Mucosa of gallbladder (tissue), 1 donor: ENCODE data around the gene IGSF3. TPM values are rescaled to one million over a fixed set of nuclear protein-coding genes. Genes with fewer than 3 reads are reported as not detected.
"Not testable (repeated sequence)": the region's sequence is repeated elsewhere in the genome, so short reads cannot be mapped to it uniquely, and the experiment has no call there.

Source experiments
- DNase-seq: peaks from one replicate; pipeline ENCODE4 v3.0.0-alpha.2; 2020; ENCODE audit warnings: low spot score
- total RNA-seq: library from RNA; stranded (reverse); gene quantifications from one replicate; pipeline ENCODE4 v1.2.1, GENCODE V29; 2021
- donor health status: DM: no; HTN: no; CAD: no.

The IGSF3 gene
- total RNA-seq, 1 donor from 2014 or later, result 21.6 TPM

GRCh38 chr1:116631554-116631953, 36.0 kb downstream of the IGSF3 start:
- DNase-seq, result peak; percentile 58

- not testable (repeated sequence) for DNase-seq
These were observed 37.5 kb downstream of the IGSF3 start for GRCh38 chr1:116630057-116630456.

GRCh38 chr1:116629441-116629840, 38.1 kb downstream of the IGSF3 start:
- DNase-seq, result not testable (repeated sequence)

GRCh38 chr1:116628448-116628847, 39.1 kb downstream of the IGSF3 start:
- DNase-seq, result no peak

- not testable (repeated sequence) for DNase-seq
These were observed 40.2 kb downstream of the IGSF3 start for GRCh38 chr1:116627357-116627756.

- DNase-seq, result not testable (repeated sequence)
These were observed 40.6 kb downstream of the IGSF3 start for GRCh38 chr1:116626915-116627314.

- not testable (repeated sequence) for DNase-seq
These were observed 42.4 kb downstream of the IGSF3 start for GRCh38 chr1:116625155-116625554.

- DNase-seq, result no peak
These were observed 43.5 kb downstream of the IGSF3 start for GRCh38 chr1:116624040-116624439.

GRCh38 chr1:116622496-116622895, 45.0 kb downstream of the IGSF3 start:
- not testable (repeated sequence) for DNase-seq

GRCh38 chr1:116621756-116622155, 45.8 kb downstream of the IGSF3 start:
- DNase-seq, result not testable (repeated sequence)

GRCh38 chr1:116620392-116620791, 47.1 kb downstream of the IGSF3 start:
- DNase-seq, result not testable (repeated sequence)

- peak; percentile 62 for DNase-seq
These were observed 48.4 kb downstream of the IGSF3 start for GRCh38 chr1:116619106-116619505.

GRCh38 chr1:116617808-116618207, 49.7 kb downstream of the IGSF3 start:
- not testable (repeated sequence) for DNase-seq

GRCh38 chr1:116613825-116614224, 53.7 kb downstream of the IGSF3 start:
- not testable (repeated sequence) for DNase-seq

- DNase-seq, result not testable (repeated sequence)
These were observed 57.6 kb downstream of the IGSF3 start for GRCh38 chr1:116609801-116610371.

GRCh38 chr1:116608841-116609240, 58.7 kb downstream of the IGSF3 start:
- not testable (repeated sequence) for DNase-seq

- not testable (repeated sequence) for DNase-seq
These were observed 59.4 kb downstream of the IGSF3 start for GRCh38 chr1:116608151-116608550.

GRCh38 chr1:116607463-116607862, 60.1 kb downstream of the IGSF3 start:
- DNase-seq, result not testable (repeated sequence)

- DNase-seq, result not testable (repeated sequence)
These were observed 61.5 kb downstream of the IGSF3 start for GRCh38 chr1:116606067-116606466.

GRCh38 chr1:116605315-116605714, 62.2 kb downstream of the IGSF3 start:
- no peak for DNase-seq

GRCh38 chr1:116604408-116604807, 63.1 kb downstream of the IGSF3 start:
- DNase-seq, result not testable (repeated sequence)

- DNase-seq, result not testable (repeated sequence)
These were observed 63.9 kb downstream of the IGSF3 start for GRCh38 chr1:116603646-116604045.

- DNase-seq, result not testable (repeated sequence)
These were observed 68.2 kb downstream of the IGSF3 start for GRCh38 chr1:116599369-116599768.
